GM23338 (cell line): ENCODE data around the gene MAP1LC3C.

Experiments
- CREB1 ChIP-seq: fragments of 250-450 bp; sonication (Bioruptor Pico); IDR thresholded peaks from 2 replicates; pipeline ENCODE4 v1.5.0; 2020; ENCODE audit warnings: low read depth, mild to moderate bottlenecking, moderate library complexity
- EZH2 ChIP-seq: fragments of 200-600 bp; sonication (generic); IDR thresholded peaks from one replicate; pipeline ENCODE4 v1.8.0; 2017; ENCODE audit warnings: antibody characterized with exemption, mild to moderate bottlenecking, low read depth; ENCODE audit not compliant: unreplicated experiment
- EZH2phosphoT487 ChIP-seq: fragments of 200-600 bp; sonication (generic); IDR thresholded peaks from one replicate; pipeline ENCODE4 v1.8.1; 2018; ENCODE audit warnings: antibody characterized with exemption; ENCODE audit not compliant: unreplicated experiment
- JUNB ChIP-seq: IDR thresholded peaks from one replicate; pipeline ENCODE4 v1.6.1; 2016; ENCODE audit warnings: antibody characterized with exemption; ENCODE audit not compliant: unreplicated experiment
- NANOG ChIP-seq: IDR thresholded peaks from 2 replicates; pipeline ENCODE4 v1.6.1; 2016; ENCODE audit warnings: antibody characterized with exemption, borderline replicate concordance
- POLR2AphosphoS5 ChIP-seq: IDR thresholded peaks from 2 replicates; pipeline ENCODE4 v1.6.1; 2016; ENCODE audit warnings: antibody characterized with exemption, low read depth
- STAT1 ChIP-seq: IDR thresholded peaks from one replicate; pipeline ENCODE4 v1.6.1; 2016; ENCODE audit warnings: antibody characterized with exemption; ENCODE audit not compliant: unreplicated experiment
- ZNF114 ChIP-seq: fragments of 250-450 bp; sonication (Bioruptor Pico); IDR thresholded peaks from 2 replicates; pipeline ENCODE4 v1.5.0; 2020; ENCODE audit warnings: mild to moderate bottlenecking, moderate library complexity
- ZNF331 ChIP-seq: fragments of 250-450 bp; sonication (Bioruptor Pico); IDR thresholded peaks from 2 replicates; pipeline ENCODE4 v1.5.0; 2020; ENCODE audit warnings: low read depth, mild to moderate bottlenecking, moderate library complexity
- TF ChIP-seq, protein P1 (sequence below), 2 experiments: fragments of 200-600 bp in 1 of 2; sonication (generic) in 1 of 2; conservative IDR thresholded peaks; 2 replicates each; pipeline versions ENCODE4 v1.5.1 to v1.6.1; 2016 to 2017; ENCODE audit warnings: antibody characterized with exemption in 2 of 2, low read depth in 2 of 2, mild to moderate bottlenecking in 2 of 2, moderate library complexity in 1 of 2
- TF ChIP-seq, protein P2 (sequence below): IDR thresholded peaks from one replicate; pipeline ENCODE4 v1.6.1; 2018; ENCODE audit warnings: antibody characterized with exemption; ENCODE audit not compliant: unreplicated experiment
- TF ChIP-seq, protein P3 (sequence below): fragments of 250-450 bp; sonication (Bioruptor Pico); IDR thresholded peaks from 2 replicates; pipeline ENCODE4 v1.5.0; 2020; ENCODE audit warnings: mild to moderate bottlenecking, moderate library complexity
- TF ChIP-seq, protein P4 (sequence below): IDR thresholded peaks from 2 replicates; pipeline ENCODE4 v1.6.1; 2016; ENCODE audit warnings: antibody characterized with exemption

DNA sequence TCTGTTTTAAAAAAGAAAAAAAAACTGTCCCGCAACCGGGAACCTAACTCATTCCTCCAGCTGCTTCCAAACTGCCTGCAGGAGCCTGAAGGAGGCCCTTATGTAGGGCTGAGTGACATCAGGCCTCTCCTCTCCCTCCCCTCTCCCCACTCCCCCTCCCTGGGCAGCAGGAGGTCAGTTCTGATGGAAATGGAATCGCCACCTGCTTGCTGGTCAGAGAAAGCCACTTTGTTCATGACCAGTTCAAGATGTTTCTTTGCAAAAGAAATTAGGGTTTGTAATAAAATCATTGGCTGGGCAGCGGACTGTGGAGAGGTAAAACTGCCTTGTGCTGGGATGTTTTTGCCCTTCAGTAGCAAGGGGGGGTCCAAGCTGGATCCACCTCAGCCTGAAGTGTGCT lies at the start of gene MAP1LC3C:
- TF ChIP-seq, protein P1, sequence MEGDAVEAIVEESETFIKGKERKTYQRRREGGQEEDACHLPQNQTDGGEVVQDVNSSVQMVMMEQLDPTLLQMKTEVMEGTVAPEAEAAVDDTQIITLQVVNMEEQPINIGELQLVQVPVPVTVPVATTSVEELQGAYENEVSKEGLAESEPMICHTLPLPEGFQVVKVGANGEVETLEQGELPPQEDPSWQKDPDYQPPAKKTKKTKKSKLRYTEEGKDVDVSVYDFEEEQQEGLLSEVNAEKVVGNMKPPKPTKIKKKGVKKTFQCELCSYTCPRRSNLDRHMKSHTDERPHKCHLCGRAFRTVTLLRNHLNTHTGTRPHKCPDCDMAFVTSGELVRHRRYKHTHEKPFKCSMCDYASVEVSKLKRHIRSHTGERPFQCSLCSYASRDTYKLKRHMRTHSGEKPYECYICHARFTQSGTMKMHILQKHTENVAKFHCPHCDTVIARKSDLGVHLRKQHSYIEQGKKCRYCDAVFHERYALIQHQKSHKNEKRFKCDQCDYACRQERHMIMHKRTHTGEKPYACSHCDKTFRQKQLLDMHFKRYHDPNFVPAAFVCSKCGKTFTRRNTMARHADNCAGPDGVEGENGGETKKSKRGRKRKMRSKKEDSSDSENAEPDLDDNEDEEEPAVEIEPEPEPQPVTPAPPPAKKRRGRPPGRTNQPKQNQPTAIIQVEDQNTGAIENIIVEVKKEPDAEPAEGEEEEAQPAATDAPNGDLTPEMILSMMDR (conservative IDR thresholded peaks at IDR 0.05; ENCODE audit: low read depth in 2 of 2), result no peak
- TF ChIP-seq POLR2AphosphoS5, result no peak
- TF ChIP-seq, protein P2, sequence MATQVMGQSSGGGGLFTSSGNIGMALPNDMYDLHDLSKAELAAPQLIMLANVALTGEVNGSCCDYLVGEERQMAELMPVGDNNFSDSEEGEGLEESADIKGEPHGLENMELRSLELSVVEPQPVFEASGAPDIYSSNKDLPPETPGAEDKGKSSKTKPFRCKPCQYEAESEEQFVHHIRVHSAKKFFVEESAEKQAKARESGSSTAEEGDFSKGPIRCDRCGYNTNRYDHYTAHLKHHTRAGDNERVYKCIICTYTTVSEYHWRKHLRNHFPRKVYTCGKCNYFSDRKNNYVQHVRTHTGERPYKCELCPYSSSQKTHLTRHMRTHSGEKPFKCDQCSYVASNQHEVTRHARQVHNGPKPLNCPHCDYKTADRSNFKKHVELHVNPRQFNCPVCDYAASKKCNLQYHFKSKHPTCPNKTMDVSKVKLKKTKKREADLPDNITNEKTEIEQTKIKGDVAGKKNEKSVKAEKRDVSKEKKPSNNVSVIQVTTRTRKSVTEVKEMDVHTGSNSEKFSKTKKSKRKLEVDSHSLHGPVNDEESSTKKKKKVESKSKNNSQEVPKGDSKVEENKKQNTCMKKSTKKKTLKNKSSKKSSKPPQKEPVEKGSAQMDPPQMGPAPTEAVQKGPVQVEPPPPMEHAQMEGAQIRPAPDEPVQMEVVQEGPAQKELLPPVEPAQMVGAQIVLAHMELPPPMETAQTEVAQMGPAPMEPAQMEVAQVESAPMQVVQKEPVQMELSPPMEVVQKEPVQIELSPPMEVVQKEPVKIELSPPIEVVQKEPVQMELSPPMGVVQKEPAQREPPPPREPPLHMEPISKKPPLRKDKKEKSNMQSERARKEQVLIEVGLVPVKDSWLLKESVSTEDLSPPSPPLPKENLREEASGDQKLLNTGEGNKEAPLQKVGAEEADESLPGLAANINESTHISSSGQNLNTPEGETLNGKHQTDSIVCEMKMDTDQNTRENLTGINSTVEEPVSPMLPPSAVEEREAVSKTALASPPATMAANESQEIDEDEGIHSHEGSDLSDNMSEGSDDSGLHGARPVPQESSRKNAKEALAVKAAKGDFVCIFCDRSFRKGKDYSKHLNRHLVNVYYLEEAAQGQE, result no peak
- no peak for TF ChIP-seq EZH2
- no peak for TF ChIP-seq ZNF114
- TF ChIP-seq EZH2phosphoT487, result no peak
- no peak for TF ChIP-seq CREB1 (CRISPR knock-in tag)
- TF ChIP-seq STAT1, result no peak
- TF ChIP-seq, protein P3, sequence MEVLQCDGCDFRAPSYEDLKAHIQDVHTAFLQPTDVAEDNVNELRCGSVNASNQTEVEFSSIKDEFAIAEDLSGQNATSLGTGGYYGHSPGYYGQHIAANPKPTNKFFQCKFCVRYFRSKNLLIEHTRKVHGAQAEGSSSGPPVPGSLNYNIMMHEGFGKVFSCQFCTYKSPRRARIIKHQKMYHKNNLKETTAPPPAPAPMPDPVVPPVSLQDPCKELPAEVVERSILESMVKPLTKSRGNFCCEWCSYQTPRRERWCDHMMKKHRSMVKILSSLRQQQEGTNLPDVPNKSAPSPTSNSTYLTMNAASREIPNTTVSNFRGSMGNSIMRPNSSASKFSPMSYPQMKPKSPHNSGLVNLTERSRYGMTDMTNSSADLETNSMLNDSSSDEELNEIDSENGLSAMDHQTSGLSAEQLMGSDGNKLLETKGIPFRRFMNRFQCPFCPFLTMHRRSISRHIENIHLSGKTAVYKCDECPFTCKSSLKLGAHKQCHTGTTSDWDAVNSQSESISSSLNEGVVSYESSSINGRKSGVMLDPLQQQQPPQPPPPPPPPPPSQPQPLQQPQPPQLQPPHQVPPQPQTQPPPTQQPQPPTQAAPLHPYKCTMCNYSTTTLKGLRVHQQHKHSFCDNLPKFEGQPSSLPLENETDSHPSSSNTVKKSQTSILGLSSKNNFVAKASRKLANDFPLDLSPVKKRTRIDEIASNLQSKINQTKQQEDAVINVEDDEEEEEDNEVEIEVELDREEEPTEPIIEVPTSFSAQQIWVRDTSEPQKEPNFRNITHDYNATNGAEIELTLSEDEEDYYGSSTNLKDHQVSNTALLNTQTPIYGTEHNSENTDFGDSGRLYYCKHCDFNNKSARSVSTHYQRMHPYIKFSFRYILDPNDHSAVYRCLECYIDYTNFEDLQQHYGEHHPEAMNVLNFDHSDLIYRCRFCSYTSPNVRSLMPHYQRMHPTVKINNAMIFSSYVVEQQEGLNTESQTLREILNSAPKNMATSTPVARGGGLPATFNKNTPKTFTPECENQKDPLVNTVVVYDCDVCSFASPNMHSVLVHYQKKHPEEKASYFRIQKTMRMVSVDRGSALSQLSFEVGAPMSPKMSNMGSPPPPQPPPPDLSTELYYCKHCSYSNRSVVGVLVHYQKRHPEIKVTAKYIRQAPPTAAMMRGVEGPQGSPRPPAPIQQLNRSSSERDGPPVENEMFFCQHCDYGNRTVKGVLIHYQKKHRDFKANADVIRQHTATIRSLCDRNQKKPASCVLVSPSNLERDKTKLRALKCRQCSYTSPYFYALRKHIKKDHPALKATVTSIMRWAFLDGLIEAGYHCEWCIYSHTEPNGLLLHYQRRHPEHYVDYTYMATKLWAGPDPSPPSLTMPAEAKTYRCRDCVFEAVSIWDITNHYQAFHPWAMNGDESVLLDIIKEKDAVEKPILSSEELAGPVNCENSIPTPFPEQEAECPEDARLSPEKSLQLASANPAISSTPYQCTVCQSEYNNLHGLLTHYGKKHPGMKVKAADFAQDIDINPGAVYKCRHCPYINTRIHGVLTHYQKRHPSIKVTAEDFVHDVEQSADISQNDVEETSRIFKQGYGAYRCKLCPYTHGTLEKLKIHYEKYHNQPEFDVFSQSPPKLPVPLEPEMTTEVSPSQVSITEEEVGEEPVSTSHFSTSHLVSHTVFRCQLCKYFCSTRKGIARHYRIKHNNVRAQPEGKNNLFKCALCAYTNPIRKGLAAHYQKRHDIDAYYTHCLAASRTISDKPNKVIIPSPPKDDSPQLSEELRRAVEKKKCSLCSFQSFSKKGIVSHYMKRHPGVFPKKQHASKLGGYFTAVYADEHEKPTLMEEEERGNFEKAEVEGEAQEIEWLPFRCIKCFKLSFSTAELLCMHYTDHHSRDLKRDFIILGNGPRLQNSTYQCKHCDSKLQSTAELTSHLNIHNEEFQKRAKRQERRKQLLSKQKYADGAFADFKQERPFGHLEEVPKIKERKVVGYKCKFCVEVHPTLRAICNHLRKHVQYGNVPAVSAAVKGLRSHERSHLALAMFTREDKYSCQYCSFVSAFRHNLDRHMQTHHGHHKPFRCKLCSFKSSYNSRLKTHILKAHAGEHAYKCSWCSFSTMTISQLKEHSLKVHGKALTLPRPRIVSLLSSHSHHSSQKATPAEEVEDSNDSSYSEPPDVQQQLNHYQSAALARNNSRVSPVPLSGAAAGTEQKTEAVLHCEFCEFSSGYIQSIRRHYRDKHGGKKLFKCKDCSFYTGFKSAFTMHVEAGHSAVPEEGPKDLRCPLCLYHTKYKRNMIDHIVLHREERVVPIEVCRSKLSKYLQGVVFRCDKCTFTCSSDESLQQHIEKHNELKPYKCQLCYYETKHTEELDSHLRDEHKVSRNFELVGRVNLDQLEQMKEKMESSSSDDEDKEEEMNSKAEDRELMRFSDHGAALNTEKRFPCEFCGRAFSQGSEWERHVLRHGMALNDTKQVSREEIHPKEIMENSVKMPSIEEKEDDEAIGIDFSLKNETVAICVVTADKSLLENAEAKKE (CRISPR knock-in tag), result no peak
- TF ChIP-seq JUNB, result no peak
- no peak for TF ChIP-seq ZNF331 (CRISPR knock-in tag)
- TF ChIP-seq NANOG, result no peak
- TF ChIP-seq, protein P4, sequence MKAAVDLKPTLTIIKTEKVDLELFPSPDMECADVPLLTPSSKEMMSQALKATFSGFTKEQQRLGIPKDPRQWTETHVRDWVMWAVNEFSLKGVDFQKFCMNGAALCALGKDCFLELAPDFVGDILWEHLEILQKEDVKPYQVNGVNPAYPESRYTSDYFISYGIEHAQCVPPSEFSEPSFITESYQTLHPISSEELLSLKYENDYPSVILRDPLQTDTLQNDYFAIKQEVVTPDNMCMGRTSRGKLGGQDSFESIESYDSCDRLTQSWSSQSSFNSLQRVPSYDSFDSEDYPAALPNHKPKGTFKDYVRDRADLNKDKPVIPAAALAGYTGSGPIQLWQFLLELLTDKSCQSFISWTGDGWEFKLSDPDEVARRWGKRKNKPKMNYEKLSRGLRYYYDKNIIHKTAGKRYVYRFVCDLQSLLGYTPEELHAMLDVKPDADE, result no peak
